HG03135 (cell line): ENCODE data around the gene INS.
"Not testable (repeated sequence)": the region's sequence is repeated elsewhere in the genome, so short reads cannot be mapped to it uniquely, and the experiment has no call there.

Experiments
- ATAC-seq: cut with Tn5 transposase; IDR thresholded peaks from one replicate; pipeline ENCODE4 v1.9.1; 2021; ENCODE audit warnings: mild to moderate bottlenecking, moderate library complexity; ENCODE audit not compliant: unreplicated experiment

Gene INS

DNA sequence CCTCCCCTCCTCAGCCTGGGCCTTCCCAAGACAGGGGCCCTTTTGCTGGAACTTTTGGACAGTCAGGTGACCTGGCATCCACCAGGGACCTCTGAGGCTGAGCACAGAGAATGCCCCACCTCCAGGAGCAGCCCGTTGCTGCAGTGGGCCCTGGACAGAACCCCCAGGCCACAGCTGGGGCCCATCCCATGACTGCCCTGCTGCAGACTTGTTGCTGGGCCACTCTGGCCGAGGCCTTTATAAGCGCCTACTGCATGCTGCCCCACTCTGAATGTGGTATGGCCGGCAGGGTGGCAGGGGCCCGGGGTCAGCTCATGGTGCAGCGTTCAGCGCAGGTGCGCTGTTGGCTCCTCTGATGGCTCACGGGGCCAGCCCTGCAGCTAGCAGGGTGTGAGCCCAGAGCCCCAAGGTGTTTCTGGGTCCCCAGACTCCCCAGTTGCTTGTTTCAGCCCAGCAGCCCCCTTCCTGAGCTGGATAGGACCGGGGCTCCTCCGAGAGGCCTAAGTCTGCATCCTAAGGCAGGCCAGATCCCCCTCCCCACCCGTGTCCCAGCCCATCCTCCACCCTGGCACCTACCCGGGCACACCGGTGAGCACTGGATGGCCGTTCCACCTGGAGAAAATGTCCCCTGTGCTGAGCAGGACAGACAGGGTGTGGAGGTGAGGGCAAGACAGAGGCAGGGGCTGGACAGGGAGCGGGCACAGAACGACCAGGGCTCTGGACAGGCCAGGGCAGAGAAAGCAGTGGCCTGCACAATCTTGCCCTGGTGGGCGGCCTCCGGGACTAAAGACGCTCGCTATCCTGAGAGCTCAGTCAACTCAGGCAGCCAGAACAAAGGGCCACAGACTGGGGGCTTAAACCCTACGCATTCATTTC is 38.7 kb upstream of the INS start:
- ATAC-seq: no peak

DNA sequence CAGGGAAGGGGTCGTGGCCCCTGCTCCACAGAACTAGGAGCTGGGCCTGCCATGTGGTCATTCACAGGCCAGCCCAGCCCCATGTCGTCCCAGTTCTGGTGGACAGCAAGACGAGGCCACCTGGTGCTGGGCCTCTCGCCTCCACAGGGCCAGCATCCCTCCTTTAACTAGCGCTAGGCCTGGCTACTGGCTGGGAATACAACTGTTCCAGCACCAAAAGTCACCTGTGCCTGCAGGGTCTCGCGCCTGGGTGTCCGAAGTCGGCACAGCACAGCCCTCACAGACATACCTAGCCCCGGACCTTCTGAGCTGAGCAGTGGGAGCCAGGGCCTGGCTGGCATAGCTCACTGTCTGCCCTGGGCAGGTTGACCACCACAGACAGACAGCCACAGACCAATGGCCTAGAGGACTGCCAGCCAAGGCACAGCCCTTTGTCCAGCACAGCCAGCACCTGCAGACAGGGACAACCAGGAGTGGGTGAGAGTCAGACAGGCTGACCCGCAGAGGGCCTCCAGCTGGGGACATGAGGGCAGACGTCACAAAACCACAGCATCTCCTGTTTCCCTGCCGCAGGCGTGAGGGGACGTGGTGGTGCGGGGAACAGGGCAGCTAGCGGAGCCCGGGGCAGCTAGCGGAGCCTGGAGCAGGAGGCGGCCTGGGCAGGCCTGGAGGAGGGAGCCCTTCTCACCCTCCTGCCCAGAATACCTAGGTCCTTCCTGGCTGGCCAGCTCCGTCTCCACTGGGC is 37.8 kb upstream of the INS start:
- no peak for ATAC-seq

DNA sequence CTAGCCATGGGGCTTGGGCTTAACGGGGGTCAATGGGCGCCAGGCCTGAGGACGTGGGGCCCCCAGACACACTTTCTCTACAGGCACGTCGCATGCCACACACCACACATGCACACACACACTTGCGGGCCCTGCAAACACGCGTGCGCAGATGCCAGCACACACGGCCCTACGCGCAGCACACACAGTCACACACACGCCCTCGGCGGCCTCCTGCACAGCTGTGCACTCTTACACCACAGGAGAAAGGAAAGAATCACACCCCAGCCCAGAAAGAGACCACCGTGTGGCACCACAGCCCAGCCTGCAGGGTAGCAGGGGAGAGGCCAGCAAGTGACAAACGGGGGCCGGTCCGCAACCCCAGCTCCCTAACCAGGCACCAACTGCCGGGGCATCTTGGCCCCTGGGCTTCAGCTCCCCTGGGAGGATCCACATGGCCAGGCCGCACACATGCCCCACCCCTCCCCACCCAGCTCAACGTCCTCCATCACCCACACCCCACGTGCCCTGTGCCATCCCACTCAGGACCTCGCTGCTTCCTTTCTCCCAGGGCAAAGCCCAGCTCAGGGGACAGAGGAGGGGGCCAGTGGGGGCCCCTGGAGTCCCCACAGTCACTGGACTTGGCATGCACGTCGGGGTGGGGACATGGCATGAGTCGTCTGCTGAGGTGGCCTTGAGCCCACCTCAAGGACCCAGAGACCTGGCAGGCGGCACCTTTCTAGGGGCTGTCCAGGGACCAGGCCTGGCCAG is 36.9 kb upstream of the INS start:
- no peak for ATAC-seq

DNA sequence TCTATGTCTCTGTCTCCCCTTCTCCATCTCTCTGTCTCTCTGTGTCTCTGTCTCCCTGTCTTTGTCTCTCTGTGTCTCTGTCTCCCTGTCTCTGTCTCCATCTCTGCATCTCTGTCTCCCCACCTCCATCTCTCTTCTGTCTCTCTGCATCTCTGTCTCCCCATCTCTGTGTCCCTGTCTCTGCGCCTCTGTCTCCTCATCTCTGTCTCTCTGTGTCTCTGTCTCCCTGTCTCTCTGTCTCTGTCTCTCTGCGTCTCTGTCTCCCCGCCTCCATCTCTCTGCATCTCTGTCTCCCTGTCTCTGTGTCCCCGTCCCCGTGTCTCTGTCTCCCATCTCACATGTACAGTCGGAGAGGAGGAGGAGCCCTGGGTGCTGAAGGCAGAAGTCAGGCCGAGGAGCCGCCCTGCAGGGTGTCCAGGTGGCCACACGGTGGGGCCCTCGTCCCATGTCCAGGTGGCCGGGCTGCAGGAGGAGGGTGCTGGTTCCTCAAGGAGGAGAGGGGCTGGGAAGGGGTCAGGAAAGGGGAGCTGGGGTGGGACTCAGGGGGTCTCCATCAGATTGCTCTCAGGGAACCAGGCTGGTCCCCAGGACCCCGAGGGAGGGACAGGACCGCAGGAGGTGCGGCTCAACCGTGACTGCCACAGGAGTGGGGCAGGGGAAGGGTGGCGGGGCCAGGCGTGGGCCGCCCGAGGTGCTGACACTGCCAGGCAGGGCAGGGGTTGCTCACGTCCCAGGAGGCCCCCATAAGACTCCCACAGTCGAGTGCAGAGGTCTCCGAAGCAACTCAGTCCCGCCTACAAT is 36.2 kb upstream of the INS start:
- ATAC-seq: peak; percentile 58

DNA sequence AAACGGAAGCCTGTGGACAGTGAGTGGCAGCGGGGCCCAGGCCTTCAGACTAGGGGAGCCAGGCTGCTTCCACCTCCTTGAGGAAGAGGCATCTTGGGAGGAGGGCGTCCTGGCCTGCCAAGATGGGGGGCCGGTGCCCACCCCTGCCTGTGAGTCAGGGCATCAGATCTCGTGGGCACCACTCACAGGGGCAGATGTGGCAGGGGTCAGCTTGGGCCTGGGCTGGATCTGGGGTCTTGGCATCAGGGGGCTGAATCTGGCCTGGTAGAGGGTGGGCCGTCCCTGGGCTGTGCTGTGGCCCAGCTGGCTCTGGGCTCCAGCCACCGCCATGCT is 34.7 kb upstream of the INS start:
- ATAC-seq: no peak

DNA sequence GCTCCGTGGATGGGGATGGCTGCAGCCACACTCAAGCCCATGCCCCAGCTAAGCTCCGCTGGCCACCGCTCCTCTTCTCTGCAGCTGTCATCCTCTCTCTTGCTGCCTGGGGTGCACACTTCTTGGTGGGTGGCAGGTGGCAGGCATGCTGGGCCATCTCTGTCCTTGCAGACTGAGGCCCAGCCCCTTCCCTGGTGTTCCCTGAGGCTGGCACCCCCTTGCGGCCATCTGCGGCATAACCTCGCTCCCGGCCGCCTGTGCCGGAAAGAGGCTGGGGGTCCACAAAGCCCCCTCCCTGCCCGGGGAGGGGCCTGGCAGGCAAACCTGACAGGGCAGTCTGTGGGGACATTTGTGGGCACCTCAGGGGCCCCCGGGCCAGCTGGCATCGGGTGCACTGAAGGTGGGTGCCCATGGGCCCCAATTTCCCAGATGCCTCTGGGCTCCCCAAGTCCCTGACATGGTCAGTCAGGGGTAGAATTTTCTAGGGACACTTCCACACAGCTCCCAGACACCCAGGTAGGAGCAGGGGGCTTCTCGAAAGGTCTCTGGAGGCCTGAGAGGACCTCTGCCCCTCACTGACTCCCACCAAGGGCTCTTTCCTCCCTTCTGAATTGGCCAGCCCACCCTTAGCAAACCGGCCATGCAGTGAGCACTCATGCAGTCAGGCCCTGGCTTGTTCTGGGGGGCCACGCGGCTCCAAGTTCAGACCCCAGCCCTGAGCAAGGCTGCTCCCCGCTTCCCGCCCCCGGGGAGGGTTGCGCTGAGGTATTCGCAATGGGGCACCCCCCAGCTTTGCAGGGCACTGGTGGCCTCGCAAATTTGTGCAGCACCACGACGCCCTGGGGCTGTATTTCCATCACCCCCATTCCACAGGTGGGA is 34.1 kb upstream of the INS start:
- no peak for ATAC-seq

DNA sequence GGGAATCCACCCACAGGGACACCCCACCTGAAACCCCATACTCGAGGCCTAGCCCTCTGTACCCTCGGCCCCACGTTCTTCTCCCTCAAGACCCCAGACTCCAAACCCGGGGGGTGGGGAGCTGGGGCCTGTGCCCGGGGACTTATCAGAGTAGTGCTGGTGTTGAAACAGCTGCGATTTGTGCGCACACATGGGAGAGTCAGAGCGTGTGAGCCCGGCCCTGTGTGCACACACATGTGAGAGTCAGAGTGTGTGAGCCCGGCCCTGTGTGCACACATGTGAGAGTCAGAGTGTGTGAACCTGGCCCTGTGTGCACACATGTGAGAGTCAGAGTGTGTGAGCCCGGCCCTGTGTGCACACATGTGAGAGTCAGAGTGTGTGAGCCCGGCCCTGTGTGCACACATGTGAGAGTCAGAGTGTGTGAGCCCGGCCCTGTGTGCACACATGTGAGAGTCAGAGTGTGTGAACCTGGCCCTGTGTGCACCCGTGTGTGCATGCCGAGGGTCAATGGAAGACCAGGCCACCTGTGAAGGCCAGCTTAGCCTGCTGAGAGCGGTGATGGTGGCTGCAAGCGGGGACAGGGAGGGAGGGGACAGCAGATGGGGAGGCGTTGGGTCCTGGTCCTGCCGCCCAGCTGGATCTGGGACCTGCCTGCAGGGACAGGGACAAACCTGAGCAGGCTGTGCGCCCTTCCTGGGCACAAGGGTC is 33.0 kb upstream of the INS start:
- not testable (repeated sequence) for ATAC-seq

DNA sequence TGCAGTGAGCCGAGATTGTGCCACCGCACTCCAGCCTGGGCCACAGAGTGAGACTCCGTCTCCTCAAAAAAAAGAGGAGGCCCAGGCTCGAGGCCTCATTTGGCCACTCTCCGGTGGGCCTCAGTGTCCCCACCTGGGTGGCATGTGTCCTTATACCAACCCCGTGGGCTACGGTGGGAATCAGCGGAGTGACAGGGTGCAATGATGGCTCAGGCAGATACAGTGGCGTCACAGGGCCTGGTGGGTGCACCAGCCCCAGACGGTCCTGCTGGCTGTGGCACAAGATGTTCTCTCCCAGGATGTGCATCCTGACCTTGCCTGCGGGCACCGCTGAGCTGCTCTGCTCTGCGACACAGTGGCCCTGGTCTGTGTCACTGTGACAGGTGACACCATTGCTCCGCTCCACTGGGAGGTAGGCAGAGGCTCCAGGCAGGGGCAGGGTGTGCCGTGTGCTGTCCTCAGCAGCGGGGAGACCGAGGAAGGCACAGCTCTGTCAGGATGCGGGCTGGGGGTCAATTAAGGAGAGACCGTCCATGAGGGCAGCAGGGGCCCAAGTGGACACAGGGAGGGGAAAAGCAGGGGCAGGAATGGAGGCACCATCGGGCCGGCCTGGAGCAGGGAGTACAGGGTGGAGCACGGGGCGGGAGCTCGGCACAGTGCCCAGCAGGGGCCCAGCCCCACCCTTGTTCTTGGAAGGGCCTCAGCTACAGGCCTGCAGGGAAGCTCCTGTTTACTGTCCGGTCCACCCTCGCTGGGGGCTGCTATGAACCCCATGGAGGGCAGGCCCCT is 32.3 kb upstream of the INS start:
- no peak for ATAC-seq

DNA sequence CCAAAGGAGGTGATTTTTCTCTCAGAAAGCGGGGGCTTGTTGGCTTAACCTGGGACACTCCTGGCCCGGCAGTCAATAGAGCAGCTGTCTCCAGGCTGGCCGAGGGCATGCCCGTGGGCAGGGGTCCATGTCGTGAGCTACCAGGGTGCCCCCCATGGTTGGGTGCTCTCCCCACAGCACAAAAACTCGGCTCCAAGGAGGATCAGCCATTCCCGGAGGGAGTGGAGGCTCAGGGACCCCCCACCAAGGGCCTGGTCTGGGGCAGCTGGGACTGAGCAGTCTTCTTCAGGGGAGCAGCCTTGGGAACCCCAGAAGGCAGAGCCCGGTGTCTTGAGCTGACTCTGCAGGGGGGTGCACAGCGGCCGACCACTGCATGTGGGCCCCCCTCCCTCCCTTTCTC is 31.4 kb upstream of the INS start:
- no peak for ATAC-seq

DNA sequence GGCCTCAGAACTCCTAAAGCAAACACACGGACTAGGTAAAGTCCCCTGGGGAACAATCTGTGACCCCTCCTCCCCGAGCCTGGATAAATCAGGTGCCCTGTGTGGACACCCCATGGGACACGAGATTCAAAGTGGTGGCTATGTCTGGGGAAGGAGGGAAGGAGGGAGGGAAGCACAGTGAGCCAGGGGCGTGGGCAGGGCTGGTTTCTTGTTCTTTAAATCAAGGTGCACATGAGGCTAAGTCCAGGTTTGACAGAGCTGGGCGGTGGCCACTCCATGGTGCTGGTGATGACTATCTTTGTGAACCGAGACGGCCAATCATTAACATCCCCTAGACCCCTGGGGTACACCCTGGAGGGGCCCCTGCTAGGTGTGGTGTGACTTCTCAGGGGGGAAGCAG is 30.9 kb upstream of the INS start:
- ATAC-seq: no peak

DNA sequence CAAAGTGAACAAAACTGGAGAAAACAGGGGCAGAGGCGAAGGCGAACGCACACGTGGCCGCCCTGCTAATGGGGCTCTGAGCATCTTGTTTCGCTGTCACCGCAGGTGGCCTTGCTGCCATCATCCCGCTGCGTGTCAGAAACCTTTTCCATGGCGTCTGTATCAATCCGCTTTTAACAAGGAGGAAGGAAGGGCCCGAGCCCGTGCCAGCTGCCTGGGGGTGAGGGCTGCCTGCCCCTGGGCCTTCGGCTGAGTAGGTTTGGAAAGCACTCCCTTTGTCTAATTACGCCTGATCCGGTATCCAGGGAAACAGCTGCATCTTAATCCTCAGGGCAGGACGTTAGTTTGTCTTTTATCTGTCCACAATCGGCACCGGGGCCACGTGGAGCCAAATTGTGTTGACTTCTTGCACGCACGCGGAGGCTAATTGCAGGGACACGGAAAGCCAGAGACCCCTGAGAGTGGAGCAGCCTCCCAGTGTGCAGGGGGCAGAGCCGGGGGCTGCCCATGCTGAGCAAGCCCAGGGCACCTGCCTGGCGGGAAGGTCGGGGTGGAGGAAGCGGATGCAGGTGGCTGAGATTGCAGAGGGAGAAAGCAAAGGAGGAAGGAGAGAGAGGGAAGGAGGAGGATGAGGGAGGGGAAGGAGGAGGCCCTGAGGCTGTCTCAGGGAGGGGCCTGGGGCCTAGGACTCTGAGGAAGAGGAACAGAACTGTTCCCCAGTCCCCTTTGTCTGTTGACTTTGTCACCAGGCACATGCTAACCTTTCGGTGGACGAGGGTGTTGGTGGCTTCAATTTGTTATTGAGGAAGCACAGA is 29.9 kb upstream of the INS start:
- no peak for ATAC-seq

DNA sequence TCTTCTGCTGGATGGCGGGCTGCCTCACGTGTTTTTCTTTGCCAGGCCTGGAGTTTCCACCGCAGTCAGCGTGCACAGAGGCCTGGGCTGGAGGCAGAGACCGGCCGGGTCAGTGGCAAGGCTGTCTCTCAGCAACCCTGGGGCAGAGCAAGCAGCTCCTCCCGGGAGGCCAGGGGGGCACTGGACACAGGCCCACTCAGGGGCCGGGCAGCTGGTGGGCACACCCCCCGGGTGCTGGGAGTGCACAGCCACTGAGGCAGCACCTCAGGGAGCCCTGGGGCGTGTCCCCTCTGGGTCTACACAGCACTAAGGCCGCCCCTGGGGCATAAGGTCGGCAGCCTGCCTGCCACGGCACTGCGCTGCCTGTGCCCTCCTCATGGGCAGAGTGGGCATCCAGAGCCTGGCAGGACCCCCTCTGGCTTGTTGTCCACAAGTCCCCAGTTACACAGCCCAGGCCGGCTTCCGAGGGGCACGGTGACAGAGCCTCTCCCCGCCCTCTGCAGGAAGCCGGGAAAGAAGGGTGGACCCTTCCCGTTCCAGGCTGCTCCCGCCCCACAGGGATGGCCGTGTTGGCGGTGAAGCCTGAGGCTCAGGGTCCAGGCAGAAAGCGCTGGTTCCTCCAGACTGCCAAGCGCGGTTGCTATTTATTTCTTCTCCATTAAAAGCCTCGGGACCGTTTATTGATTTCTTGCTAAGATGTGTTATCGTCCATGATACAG is 29.1 kb upstream of the INS start:
- no peak for ATAC-seq

DNA sequence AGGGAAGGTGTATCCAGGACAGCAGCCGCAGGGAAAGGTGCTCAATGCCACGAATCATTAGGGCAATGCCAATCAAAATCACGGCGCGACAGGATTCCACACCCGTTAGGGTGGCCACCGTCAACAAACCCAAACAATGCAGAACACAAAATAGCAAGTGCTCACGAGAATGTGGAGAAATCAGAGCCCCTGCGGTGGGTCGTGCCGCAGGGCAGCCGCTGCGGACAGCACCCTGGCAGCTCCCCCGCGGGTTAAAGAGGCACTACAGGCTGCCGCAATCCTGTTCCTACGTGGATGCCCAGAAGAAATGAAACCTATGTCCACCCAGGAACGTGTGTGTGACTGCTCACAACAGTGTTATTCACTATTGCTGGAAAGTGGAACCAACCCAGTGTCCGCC is 27.7 kb upstream of the INS start:
- no peak for ATAC-seq

DNA sequence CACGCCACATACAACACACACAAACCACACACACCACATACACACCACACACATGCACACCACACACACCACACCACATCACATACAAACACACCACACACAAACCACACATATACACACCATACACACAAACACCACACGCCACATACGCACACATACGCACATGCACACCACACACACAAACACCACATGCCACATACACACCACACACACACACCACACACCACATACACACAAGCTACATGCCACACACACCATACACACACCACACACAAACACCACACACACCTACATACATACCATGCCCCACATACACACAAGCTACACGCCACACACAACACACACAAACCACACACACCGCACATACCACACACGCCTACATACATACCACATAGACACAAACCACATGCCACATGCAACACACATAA is 26.3 kb upstream of the INS start:
- ATAC-seq: no peak

DNA sequence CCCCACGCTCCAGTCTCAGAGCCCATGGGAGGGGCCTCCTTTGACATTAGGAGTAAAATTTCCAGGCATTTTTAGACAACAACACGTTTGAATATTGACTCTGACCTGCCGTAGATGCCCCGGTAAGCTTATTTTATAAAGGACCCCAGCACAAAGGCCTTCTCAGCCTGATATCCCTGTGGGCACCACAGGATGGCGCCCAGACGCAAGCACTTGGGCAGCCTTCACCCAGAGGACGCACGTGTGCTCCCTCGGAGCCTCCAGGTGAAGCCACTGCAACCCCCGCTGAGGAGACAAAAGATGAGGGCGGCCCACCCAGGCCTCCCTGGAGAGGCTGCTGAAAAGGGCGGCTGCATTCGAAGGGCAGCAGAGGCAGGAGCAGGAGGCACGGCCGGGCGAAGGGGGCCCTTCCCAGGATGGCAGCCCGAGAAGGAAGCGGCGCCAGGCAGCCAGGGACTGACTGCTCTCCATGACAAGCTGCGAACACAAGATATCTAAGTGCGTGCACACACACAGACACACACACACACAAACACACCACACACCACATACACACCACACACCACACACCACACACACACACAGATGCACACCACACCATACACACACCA is 25.8 kb upstream of the INS start:
- ATAC-seq: no peak

DNA sequence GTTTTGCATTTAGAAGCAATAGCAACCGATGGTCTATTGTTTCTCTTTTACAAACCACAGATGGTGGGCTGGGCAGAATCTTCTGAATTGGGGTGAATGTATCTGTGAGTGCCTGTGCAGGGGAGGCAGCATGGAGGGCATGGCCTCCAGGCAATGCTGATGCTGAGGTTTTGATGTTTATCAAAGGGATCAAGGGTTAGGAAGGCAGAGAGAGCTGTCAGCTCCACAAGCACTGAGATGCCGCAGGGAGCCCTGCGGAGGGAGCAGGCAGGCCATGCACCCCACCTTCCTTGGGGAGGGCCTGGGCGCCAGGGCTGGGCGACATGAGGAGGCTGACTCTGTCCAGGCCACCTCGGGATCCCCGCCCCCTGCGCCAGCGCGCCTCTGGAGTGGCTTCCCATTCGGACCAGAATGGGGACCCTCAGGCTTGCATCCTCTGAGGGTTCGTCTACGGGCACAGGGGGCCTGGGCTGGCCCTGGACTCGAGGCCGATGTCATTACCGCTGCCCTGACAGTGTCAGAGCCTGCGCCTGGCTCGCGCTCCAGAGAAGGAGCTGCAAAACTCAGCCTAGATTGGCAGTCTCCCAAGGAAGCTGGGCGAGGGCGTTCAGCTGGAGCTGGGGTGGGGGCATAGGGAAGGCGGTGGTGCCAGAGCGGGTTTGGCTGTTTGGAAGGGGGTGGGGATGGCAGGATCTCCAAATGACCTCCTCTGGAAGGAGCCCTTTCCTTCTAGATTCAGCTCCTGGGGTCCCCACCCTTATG is 24.5 kb upstream of the INS start:
- no peak for ATAC-seq
